HUES48 (cell line): Measurements from ENCODE around the gene ZSCAN21.

Source experiments
- H3K27ac ChIP-seq: one replicate; pipeline ENCODE4 v1.7.0; 2013; ENCODE audit warnings: low read depth, low read length, inconsistent platforms
- H3K27me3 ChIP-seq: 2 replicates; pipeline ENCODE4 v1.6.1; 2013; ENCODE audit warnings: mild to moderate bottlenecking, low read length; ENCODE audit not compliant: control insufficient read depth, insufficient read depth
- H3K36me3 ChIP-seq: 2 replicates; pipeline ENCODE4 v1.6.1; 2013; ENCODE audit warnings: low read length; ENCODE audit not compliant: control insufficient read depth, insufficient read depth
- H3K4me1 ChIP-seq: 2 replicates; pipeline ENCODE4 v1.6.1; 2013; ENCODE audit warnings: mild to moderate bottlenecking, low read length; ENCODE audit not compliant: control insufficient read depth, insufficient read depth
- H3K4me3 ChIP-seq: 2 replicates; pipeline ENCODE4 v1.5.1; 2013; ENCODE audit warnings: mild to moderate bottlenecking, low read depth, low read length
- H3K9ac ChIP-seq: 2 replicates; pipeline ENCODE4 v1.6.1; 2013; ENCODE audit warnings: mild to moderate bottlenecking, low read depth, low read length, moderate library complexity
- H3K9me3 ChIP-seq: 2 replicates; pipeline ENCODE4 v1.6.1; 2013; ENCODE audit warnings: low read length; ENCODE audit not compliant: control insufficient read depth, insufficient read depth

ZSCAN21 gene

DNA sequence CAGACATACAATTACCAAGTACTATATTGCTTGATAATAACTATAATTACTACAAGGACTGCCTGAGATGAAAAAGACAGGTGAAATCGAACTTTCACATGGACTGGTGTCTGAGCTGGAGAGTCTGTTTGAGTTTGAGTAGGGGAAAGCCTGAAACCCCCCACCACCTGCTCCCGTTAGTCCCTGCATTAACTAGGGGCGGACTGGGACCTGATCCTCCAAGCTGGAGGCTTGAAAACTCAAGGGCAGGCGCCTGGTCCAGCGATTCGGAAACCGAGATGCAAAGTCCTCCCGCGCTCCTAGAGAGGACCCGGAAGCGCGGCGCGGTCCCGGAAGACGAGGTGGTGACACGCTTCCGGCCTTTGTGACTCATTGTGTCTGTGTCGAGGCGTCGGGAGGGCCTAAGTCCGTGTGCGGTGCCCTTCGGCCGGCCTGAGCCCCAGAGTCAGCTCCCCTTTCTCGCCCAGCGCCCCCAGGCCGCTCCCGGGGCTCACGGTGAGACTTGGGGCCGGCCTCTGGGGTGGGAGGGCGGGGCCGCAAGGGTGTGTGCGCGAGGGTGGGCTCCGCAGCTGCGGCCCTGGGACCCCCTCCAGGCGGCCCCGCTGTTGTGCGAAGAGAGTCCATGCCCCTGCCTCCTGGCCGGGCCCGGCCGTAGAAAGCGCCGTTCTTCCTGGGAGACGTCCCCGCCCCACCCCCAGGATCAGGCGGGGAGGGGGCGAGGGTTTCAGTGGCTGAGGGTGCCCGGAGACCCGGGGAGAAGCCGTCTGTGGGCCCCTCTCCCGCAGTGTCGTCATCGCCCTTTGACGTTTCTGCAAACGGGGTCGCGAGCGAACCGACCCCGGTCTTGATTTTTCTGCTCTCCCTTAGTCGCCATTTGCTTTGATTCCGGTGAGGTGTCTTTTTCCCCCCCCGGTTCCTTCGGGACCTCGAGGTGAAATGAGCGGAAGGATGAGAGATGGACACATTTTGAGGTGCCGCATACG lies 34.1 kb upstream of the ZSCAN21 start, which contains the start of gene ZKSCAN1:
TSS of gene ZKSCAN1 (plus strand) at position 365 of the 983 bp plus-strand sequence. CDS start 7,911 bp downstream, outside the sequence.
- peaks cover 7% of the 10 kb centered on the region; the same call in 1 of the 2 replicates for H3K36me3 ChIP-seq
- H3K9me3 ChIP-seq, result no peaks in the 10 kb centered on the region
- H3K4me3 ChIP-seq, result peak within 1 kb of the TSS; percentile 94
- H3K9ac ChIP-seq, result peak within 1 kb of the TSS; percentile 87
- H3K27me3 ChIP-seq, result no peaks in the 10 kb centered on the region
- H3K27ac ChIP-seq, result peak within 1 kb of the TSS; percentile 83
- 0 out of 2 replicates have a peak, but pooled peaks cover 2% of the 10 kb centered on the region for H3K4me1 ChIP-seq

DNA sequence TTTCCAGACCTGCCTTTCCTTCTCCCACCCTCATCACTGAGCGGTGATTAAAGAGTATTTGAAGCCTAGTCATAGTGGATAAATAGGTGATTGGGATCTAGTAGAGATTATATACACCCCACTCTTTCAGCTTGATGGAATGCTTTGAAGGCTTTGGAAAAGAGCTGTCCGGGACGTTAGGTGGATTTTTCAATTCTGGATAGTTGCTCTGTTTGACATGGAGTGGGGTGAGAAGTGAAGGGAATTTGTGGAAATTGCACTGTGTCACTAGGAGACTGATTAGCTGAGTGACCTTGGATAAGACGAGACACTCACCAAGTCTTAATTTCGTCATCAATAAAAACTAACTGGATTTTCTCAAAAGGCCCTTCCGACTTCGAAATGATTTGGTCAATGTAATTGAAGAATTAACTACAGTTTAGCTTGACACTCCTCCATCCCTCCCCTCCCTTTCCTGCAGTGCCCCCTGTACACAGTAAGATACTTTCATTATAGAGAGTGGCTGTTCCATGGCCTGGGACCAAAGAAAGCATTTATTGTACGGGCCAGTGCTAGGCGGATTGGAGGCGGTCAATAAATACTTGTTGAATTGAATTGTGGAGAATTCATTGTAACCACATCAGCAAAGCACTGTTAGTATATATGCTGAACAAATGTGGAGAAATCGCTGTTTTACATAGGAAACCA lies 33.2 kb upstream of the ZSCAN21 start:
- Histone ChIP-seq H3K4me3 (peak overlapping the region; percentile 94), H3K9ac (peak overlapping the region; percentile 87), H3K27ac (peak overlapping the region; percentile 83), H3K27me3 (no peaks in the 10 kb centered on the region), H3K9me3 (no peaks in the 10 kb centered on the region), H3K4me1 (0 out of 2 replicates have a peak, but pooled peaks cover 2% of the 10 kb centered on the region), H3K36me3 (peaks cover 7% of the 10 kb centered on the region; the same call in 1 of the 2 replicates)

DNA sequence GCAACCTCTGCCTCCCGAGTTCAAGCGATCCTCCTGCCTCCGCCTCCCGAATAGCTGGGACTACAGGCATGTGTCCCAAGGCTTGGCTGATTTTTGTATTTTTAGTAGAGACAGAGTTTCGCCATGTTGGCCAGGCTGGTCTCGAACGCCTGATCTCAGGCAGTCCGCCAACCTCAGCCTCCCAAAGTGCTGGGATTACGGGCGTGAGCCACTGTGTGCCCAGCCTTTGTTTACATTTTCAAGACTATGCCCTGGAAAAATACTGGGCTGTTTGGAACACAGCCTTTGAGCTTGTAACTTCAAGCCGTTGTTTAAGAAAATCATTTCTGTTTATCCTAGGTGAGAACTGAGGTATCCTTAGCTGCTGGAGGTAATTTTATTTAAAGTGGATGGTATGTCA lies 32.3 kb upstream of the ZSCAN21 start:
- Histone ChIP-seq H3K27me3 (no peaks in the 10 kb centered on the region), H3K27ac (no peak overlapping the region), H3K9me3 (no peaks in the 10 kb centered on the region), H3K4me3 (no peak overlapping the region), H3K36me3 (peaks cover 10% of the 10 kb centered on the region; the same call in 1 of the 2 replicates), H3K4me1 (0 out of 2 replicates have a peak, but pooled peaks cover 2% of the 10 kb centered on the region), H3K9ac (no peak overlapping the region)

GRCh38 chr7:100017875-100018274 lies 31.7 kb upstream of the ZSCAN21 start:
- Histone ChIP-seq H3K4me1 (0 out of 2 replicates have a peak, but pooled peaks cover 2% of the 10 kb centered on the region), H3K27me3 (no peaks in the 10 kb centered on the region), H3K9ac (no peak overlapping the region), H3K4me3 (no peak overlapping the region), H3K27ac (no peak overlapping the region), H3K36me3 (peaks cover 15% of the 10 kb centered on the region), H3K9me3 (no peaks in the 10 kb centered on the region)

DNA sequence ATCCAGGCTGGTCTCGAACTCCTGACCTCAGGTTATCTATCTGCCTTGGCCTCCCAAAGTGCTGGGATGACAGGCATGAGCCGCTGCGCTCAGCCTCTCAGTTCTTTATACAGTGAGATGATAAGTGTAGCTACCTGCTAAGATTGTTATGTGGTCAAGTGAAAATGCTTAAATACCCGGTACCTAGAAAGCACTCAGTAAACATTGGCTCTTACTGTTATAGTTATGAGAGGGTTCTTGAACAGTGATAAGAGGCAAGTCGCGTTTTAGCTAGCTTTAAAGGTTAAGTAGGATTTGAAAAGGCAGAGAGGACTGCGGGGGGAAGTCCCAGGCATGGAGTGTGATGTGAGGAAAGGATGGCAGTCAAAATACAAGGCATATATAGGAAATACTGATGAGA lies 29.7 kb upstream of the ZSCAN21 start:
- no peaks in the 10 kb centered on the region for H3K27me3 ChIP-seq
- peaks cover 33% of the 10 kb centered on the region for H3K36me3 ChIP-seq
- 0 out of 2 replicates have a peak, but pooled peaks cover 2% of the 10 kb centered on the region for H3K4me1 ChIP-seq
- H3K27ac ChIP-seq, result no peak overlapping the region
- H3K9ac ChIP-seq, result no peak overlapping the region
- no peaks in the 10 kb centered on the region for H3K9me3 ChIP-seq
- H3K4me3 ChIP-seq, result no peak overlapping the region

- Histone ChIP-seq H3K9me3 (no peaks in the 10 kb centered on the region), H3K27me3 (no peaks in the 10 kb centered on the region), H3K9ac (no peak overlapping the region), H3K4me3 (no peak overlapping the region), H3K4me1 (0 out of 2 replicates have a peak, but pooled peaks cover 2% of the 10 kb centered on the region), H3K36me3 (peaks cover 47% of the 10 kb centered on the region), H3K27ac (no peak overlapping the region)
Measured at GRCh38 chr7:100021297-100021696, 28.3 kb upstream of the ZSCAN21 start.

DNA sequence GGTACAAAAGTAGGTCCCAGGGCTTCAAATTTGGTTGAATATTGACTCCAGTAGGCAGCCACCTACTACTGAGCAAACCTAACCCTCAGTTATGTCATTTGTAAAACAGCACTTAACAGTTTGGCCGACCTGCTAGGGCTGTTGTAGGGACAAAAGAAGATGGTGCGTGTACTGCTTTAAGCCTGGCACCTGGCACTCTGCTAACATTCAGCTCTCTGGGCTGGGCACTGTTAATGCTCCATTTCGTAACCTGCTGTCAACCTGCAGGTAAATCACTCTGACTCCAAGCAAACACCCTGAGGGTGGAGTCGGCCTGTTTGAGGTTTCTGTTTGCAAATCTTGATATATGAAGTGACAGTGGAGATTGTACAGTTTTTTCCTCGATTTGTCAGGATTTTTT lies 27.0 kb upstream of the ZSCAN21 start:
- Histone ChIP-seq H3K27ac (no peak overlapping the region), H3K36me3 (peaks cover 56% of the 10 kb centered on the region)

DNA sequence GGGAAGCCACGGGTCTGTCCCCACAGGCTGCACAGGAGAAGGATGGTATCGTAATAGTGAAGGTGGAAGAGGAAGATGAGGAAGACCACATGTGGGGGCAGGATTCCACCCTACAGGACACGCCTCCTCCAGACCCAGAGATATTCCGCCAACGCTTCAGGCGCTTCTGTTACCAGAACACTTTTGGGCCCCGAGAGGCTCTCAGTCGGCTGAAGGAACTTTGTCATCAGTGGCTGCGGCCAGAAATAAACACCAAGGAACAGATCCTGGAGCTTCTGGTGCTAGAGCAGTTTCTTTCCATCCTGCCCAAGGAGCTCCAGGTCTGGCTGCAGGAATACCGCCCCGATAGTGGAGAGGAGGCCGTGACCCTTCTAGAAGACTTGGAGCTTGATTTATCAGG lies 26.0 kb upstream of the ZSCAN21 start:
- no peak overlapping the region for H3K9ac ChIP-seq
- no peaks in the 10 kb centered on the region for H3K9me3 ChIP-seq
- H3K36me3 ChIP-seq, result peaks cover 53% of the 10 kb centered on the region
- H3K27me3 ChIP-seq, result no peaks in the 10 kb centered on the region
- no peak overlapping the region for H3K4me3 ChIP-seq
- H3K27ac ChIP-seq, result no peak overlapping the region
- no peaks in the 10 kb centered on the region for H3K4me1 ChIP-seq

More for the DNA sequence above, 27.0 kb upstream of the ZSCAN21 start:
- H3K4me1 ChIP-seq, result no peaks in the 10 kb centered on the region
- H3K27me3 ChIP-seq, result no peaks in the 10 kb centered on the region
- no peak overlapping the region for H3K9ac ChIP-seq
- H3K4me3 ChIP-seq, result no peak overlapping the region
- no peaks in the 10 kb centered on the region for H3K9me3 ChIP-seq

GRCh38 chr7:100024020-100024619 lies 25.5 kb upstream of the ZSCAN21 start:
- Histone ChIP-seq H3K36me3 (peaks cover 53% of the 10 kb centered on the region), H3K4me1 (no peaks in the 10 kb centered on the region), H3K27ac (no peak overlapping the region), H3K27me3 (no peaks in the 10 kb centered on the region), H3K9me3 (no peaks in the 10 kb centered on the region), H3K9ac (no peak overlapping the region), H3K4me3 (no peak overlapping the region)

GRCh38 chr7:100027197-100027596 lies 22.4 kb upstream of the ZSCAN21 start:
- Histone ChIP-seq H3K27me3 (no peaks in the 10 kb centered on the region), H3K9ac (no peak overlapping the region), H3K4me3 (no peak overlapping the region), H3K36me3 (peaks cover 71% of the 10 kb centered on the region), H3K27ac (no peak overlapping the region), H3K9me3 (no peaks in the 10 kb centered on the region), H3K4me1 (no peaks in the 10 kb centered on the region)
